Gastroesophageal sphincter (tissue), 3 donors: ENCODE measurements around the gene BET1L.

Source experiments
- POLR2A ChIP-seq, 2 donors: fragments of 450-650 bp; IDR thresholded peaks; one replicate each; pipeline ENCODE4 v1.6.1; 2017; ENCODE audit warnings: antibody characterized with exemption in 2 of 2, mild to moderate bottlenecking in 2 of 2, moderate library complexity in 1 of 2
- TF ChIP-seq, protein P1 (sequence below), 4 experiments: fragments of 200-600 bp in 2 of 4; fragments of 450-650 bp in 2 of 4; sonication (generic) in 1 of 4; IDR thresholded peaks; one replicate each; pipeline ENCODE4 v1.5.1; 2017 to 2019; ENCODE audit warnings: antibody characterized with exemption in 4 of 4, mild to moderate bottlenecking in 2 of 4, moderate library complexity in 2 of 4

- TF ChIP-seq, protein P1, sequence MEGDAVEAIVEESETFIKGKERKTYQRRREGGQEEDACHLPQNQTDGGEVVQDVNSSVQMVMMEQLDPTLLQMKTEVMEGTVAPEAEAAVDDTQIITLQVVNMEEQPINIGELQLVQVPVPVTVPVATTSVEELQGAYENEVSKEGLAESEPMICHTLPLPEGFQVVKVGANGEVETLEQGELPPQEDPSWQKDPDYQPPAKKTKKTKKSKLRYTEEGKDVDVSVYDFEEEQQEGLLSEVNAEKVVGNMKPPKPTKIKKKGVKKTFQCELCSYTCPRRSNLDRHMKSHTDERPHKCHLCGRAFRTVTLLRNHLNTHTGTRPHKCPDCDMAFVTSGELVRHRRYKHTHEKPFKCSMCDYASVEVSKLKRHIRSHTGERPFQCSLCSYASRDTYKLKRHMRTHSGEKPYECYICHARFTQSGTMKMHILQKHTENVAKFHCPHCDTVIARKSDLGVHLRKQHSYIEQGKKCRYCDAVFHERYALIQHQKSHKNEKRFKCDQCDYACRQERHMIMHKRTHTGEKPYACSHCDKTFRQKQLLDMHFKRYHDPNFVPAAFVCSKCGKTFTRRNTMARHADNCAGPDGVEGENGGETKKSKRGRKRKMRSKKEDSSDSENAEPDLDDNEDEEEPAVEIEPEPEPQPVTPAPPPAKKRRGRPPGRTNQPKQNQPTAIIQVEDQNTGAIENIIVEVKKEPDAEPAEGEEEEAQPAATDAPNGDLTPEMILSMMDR (IDR thresholded peaks at IDR 0.05) = no peak
- TF ChIP-seq POLR2A (IDR thresholded peaks at IDR 0.05) = no peak
Observed at GRCh38 chr11:206002-206384, 1.2 kb downstream of the BET1L start.
